ENCODE data around the gene RAB27A.

- TF ChIP-seq, protein P1, sequence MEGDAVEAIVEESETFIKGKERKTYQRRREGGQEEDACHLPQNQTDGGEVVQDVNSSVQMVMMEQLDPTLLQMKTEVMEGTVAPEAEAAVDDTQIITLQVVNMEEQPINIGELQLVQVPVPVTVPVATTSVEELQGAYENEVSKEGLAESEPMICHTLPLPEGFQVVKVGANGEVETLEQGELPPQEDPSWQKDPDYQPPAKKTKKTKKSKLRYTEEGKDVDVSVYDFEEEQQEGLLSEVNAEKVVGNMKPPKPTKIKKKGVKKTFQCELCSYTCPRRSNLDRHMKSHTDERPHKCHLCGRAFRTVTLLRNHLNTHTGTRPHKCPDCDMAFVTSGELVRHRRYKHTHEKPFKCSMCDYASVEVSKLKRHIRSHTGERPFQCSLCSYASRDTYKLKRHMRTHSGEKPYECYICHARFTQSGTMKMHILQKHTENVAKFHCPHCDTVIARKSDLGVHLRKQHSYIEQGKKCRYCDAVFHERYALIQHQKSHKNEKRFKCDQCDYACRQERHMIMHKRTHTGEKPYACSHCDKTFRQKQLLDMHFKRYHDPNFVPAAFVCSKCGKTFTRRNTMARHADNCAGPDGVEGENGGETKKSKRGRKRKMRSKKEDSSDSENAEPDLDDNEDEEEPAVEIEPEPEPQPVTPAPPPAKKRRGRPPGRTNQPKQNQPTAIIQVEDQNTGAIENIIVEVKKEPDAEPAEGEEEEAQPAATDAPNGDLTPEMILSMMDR (IDR thresholded peaks at IDR 0.05; ENCODE audit: low read depth, low read length, poor library complexity, severe bottlenecking): no peak
- no peak for TF ChIP-seq EZH2phosphoT487 (IDR thresholded peaks at IDR 0.05; ENCODE audit: borderline replicate concordance, low read length)
These were observed 87.4 kb downstream of the RAB27A start for GRCh38 chr15:55202206-55202605.
